ENCODE data around the gene PTPRN2.
"Not testable (repeated sequence)": the region's sequence is repeated elsewhere in the genome, so short reads cannot be mapped to it uniquely, and the experiment has no call there.

The PTPRN2 gene

GRCh38 chr7:158424011-158424410 is 163.6 kb downstream of the PTPRN2 start:
- no peak for DNase-seq (ENCODE audit: low spot score)
- TF ChIP-seq CTCF (IDR thresholded peaks at IDR 0.05; ENCODE audit: borderline replicate concordance, control extremely low read depth, extremely low read depth, insufficient read depth, missing control alignments), result no peak
- in situ Hi-C loops (cut with MboI; ENCODE audit: low sequenced_read_pairs, unreplicated experiment), result no loop called here

- in situ Hi-C loops (cut with MboI; ENCODE audit: low sequenced_read_pairs, unreplicated experiment), result no loop called here
- DNase-seq (ENCODE audit: low spot score), result no peak
- TF ChIP-seq CTCF (IDR thresholded peaks at IDR 0.05; ENCODE audit: borderline replicate concordance, control extremely low read depth, extremely low read depth, insufficient read depth, missing control alignments), result no peak
Observed at GRCh38 chr7:158422887-158423560, 164.6 kb downstream of the PTPRN2 start.

GRCh38 chr7:158422196-158422886 is 165.3 kb downstream of the PTPRN2 start:
- in situ Hi-C loops (cut with MboI; ENCODE audit: low sequenced_read_pairs, unreplicated experiment), result no loop called here
- TF ChIP-seq CTCF (IDR thresholded peaks at IDR 0.05; ENCODE audit: borderline replicate concordance, control extremely low read depth, extremely low read depth, insufficient read depth, missing control alignments), result no peak
- no peak for DNase-seq (ENCODE audit: low spot score)

GRCh38 chr7:158421361-158421760 is 166.3 kb downstream of the PTPRN2 start:
- TF ChIP-seq CTCF (IDR thresholded peaks at IDR 0.05; ENCODE audit: borderline replicate concordance, control extremely low read depth, extremely low read depth, insufficient read depth, missing control alignments), result no peak
- in situ Hi-C loops (cut with MboI; ENCODE audit: low sequenced_read_pairs, unreplicated experiment), result no loop called here
- DNase-seq (ENCODE audit: low spot score), result no peak

- TF ChIP-seq CTCF (IDR thresholded peaks at IDR 0.05; ENCODE audit: borderline replicate concordance, control extremely low read depth, extremely low read depth, insufficient read depth, missing control alignments), result no peak
- in situ Hi-C loops (cut with MboI; ENCODE audit: low sequenced_read_pairs, unreplicated experiment), result no loop called here
- DNase-seq (ENCODE audit: low spot score), result no peak
Observed at GRCh38 chr7:158420591-158421340, 166.9 kb downstream of the PTPRN2 start.

- in situ Hi-C loops (cut with MboI; ENCODE audit: low sequenced_read_pairs, unreplicated experiment), result no loop called here
- no peak for DNase-seq (ENCODE audit: low spot score)
- no peak for TF ChIP-seq CTCF (IDR thresholded peaks at IDR 0.05; ENCODE audit: borderline replicate concordance, control extremely low read depth, extremely low read depth, insufficient read depth, missing control alignments)
Observed at GRCh38 chr7:158419238-158419785, 168.3 kb downstream of the PTPRN2 start.

GRCh38 chr7:158418395-158418794 is 169.2 kb downstream of the PTPRN2 start:
- DNase-seq (ENCODE audit: low spot score); in situ Hi-C loops (cut with MboI; ENCODE audit: low sequenced_read_pairs, unreplicated experiment): not testable (repeated sequence)
